Tibial nerve (tissue), 4 donors: Measurements from ENCODE around the gene MT1F. TPM values are rescaled to one million over a fixed set of nuclear protein-coding genes. Genes with fewer than 3 reads are reported as not detected.

Source experiments
- DNase-seq, 2 donors: peaks; one replicate each; pipeline ENCODE4 v3.0.0-alpha.2; 2019; ENCODE audit warnings: low spot score in 2 of 2
- H3K27ac ChIP-seq, 4 donors: fragments of 200-600 bp; sonication (generic) in 3 of 4; one replicate each; pipeline ENCODE4 v1.5.1; 2017 to 2019; ENCODE audit warnings: mild to moderate bottlenecking in 1 of 4
- H3K27me3 ChIP-seq, 2 donors: fragments of 200-600 bp; sonication (generic) in 1 of 2; one replicate each; pipeline versions ENCODE4 v1.5.1 to v1.6.0; 2017 to 2019
- H3K36me3 ChIP-seq, 3 donors: fragments of 200-600 bp; sonication (generic); one replicate each; pipeline ENCODE4 v1.5.1; 2018 to 2019
- H3K4me1 ChIP-seq, 4 donors: fragments of 200-600 bp; sonication (generic) in 3 of 4; one replicate each; pipeline ENCODE4 v1.5.1; 2017 to 2019
- H3K4me3 ChIP-seq, 4 donors: fragments of 200-600 bp; sonication (generic) in 3 of 4; one replicate each; pipeline ENCODE4 v1.5.1; 2017 to 2019; ENCODE audit warnings: mild to moderate bottlenecking in 1 of 4, moderate library complexity in 1 of 4
- H3K9me3 ChIP-seq, 4 donors: fragments of 200-600 bp; sonication (generic) in 3 of 4; one replicate each; pipeline ENCODE4 v1.5.1; 2017 to 2019
- EP300 ChIP-seq, 2 donors: sonication (generic); formaldehyde crosslinking; IDR thresholded peaks; one replicate each; pipeline ENCODE4 v1.6.1; 2017; ENCODE audit warnings: antibody characterized with exemption in 2 of 2, mild to moderate bottlenecking in 1 of 2
- POLR2A ChIP-seq, 2 donors: fragments of 450-650 bp; IDR thresholded peaks; one replicate each; pipeline ENCODE4 v1.6.1; 2017; ENCODE audit warnings: antibody characterized with exemption in 2 of 2, mild to moderate bottlenecking in 2 of 2, moderate library complexity in 2 of 2
- WGBS, 2 donors: methylation state at CpG; one replicate each; pipeline ENCODE4 v1.1.5; 2018; 5-methylcytosine and 5-hydroxymethylcytosine counted together
- total RNA-seq, 4 donors: library from RNA; depleted of rRNA; stranded (reverse); fragments of >200 nt; gene quantifications; one replicate each; pipeline ENCODE4 v1.1.0, GENCODE V29; 2016
- TF ChIP-seq, protein P1 (sequence below), 5 experiments: fragments of 200-600 bp in 3 of 5; fragments of 450-650 bp in 2 of 5; sonication (generic) in 3 of 5; IDR thresholded peaks; one replicate each; pipeline ENCODE4 v1.5.1; 2016 to 2019; ENCODE audit warnings: antibody characterized with exemption in 5 of 5, mild to moderate bottlenecking in 3 of 5, moderate library complexity in 2 of 5

MT1F gene
- total RNA-seq, 4 donors from 2014 or later: 3.0 to 34.3 (median 11.3) TPM

DNA sequence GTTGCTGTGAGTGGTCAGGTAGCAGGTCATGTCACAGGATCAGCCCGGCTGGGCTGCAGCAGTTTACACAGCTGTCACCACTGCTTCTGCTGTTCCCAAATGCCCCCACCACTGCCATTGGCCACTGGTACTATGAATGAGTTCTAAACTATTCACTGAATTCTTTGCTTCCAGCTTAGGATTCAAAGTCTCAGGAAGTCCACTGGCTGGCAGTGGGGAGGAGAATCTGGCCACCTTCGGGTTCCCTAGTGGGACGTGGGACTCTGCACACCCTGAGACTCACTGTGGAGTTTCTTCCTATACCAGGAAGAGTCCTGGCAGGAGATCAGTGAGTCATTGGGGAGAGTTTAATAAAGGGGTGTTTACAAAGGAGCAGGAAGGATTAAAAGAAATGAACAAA, 31.4 kb downstream of the MT1F start:
- Histone ChIP-seq H3K36me3 (peaks cover 0 to 16% (median 0%) of the 10 kb centered on the region in 3 donors), H3K4me1 (peaks cover 0 to 8% (median 0%) of the 10 kb centered on the region in 4 donors), H3K9me3 (peaks cover 0 to 7% (median 0%) of the 10 kb centered on the region in 4 donors), H3K4me3 (no peak overlapping the region), H3K27ac (no peak overlapping the region), H3K27me3 (no peaks in the 10 kb centered on the region)
- 60 to 69% methylated on average over 3 of the region's 3 CpGs for WGBS, 2 donors
- DNase-seq: no peak
- TF ChIP-seq POLR2A (IDR thresholded peaks at IDR 0.05) (no peak), EP300 (IDR thresholded peaks at IDR 0.05) (no peak)
- TF ChIP-seq, protein P1, sequence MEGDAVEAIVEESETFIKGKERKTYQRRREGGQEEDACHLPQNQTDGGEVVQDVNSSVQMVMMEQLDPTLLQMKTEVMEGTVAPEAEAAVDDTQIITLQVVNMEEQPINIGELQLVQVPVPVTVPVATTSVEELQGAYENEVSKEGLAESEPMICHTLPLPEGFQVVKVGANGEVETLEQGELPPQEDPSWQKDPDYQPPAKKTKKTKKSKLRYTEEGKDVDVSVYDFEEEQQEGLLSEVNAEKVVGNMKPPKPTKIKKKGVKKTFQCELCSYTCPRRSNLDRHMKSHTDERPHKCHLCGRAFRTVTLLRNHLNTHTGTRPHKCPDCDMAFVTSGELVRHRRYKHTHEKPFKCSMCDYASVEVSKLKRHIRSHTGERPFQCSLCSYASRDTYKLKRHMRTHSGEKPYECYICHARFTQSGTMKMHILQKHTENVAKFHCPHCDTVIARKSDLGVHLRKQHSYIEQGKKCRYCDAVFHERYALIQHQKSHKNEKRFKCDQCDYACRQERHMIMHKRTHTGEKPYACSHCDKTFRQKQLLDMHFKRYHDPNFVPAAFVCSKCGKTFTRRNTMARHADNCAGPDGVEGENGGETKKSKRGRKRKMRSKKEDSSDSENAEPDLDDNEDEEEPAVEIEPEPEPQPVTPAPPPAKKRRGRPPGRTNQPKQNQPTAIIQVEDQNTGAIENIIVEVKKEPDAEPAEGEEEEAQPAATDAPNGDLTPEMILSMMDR (IDR thresholded peaks at IDR 0.05): no peak

DNA sequence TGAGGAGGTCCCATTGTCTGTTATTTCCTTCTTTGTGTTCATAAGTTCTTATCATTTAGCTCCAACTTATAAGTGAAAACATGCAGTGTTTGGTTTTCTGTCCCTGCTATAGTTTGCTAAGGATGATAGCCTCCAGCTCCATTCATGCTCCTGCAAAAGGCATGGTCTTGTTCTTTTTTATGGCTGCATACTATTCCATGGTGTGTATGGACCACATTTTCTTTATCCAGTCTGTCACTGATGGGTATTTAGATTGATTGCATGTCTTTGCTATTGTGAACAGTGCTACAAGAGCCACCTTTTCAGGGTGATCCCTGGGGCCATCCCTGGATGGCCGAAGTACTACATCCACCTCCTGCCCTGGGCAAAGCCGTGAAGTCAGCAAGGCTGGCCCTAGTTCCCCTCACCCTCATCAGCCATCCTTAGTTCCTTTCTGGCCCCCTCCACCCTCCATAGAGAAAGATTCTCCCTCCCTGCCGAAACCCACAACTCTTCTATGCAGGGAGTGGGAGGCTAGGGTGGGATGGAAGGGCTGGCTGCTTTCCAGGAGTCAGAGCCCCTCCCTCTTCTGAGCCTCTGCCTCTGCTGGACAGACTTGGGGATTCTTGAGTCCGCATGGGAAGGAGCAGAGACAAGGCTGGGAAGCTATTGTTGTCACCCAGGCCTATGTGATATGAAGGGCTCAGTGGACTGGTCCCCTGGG, 32.8 kb downstream of the MT1F start:
- no peak for DNase-seq
- WGBS, 2 donors: 56 to 74% methylated on average over 4 of the region's 4 CpGs
- no peak for TF ChIP-seq EP300 (IDR thresholded peaks at IDR 0.05)
- TF ChIP-seq, protein P1 (IDR thresholded peaks at IDR 0.05): no peak
- TF ChIP-seq POLR2A (IDR thresholded peaks at IDR 0.05): no peak
- H3K27ac ChIP-seq: no peak overlapping the region
- peaks cover 0 to 7% (median 0%) of the 10 kb centered on the region in 4 donors for H3K9me3 ChIP-seq
- H3K4me1 ChIP-seq: no peaks in the 10 kb centered on the region
- H3K4me3 ChIP-seq: no peak overlapping the region
- no peaks in the 10 kb centered on the region for H3K27me3 ChIP-seq
- peaks cover 0 to 15% (median 0%) of the 10 kb centered on the region in 3 donors for H3K36me3 ChIP-seq

DNA sequence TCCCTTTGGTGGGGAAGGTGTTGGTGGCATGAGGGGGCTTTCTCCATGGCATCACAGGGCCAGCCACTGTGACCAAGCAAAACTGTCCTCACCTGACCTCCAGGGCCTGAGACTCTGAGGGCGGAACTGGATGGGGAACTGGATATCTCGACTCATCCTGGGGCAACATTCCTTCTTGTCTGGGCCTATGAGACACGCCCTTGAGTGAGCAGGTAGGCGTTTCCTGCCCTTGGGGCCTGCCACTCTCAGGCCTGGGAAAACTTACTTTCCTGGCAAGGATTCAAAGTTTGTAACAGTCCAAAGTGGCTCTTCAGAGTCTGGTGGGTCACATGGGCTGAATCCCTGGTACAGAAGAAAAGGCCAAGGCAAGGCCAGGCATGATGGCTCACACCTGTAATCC, 34.1 kb downstream of the MT1F start:
- TF ChIP-seq POLR2A (IDR thresholded peaks at IDR 0.05): no peak
- no peak for TF ChIP-seq EP300 (IDR thresholded peaks at IDR 0.05)
- TF ChIP-seq, protein P1 (IDR thresholded peaks at IDR 0.05): no peak
- H3K4me1 ChIP-seq: no peaks in the 10 kb centered on the region
- H3K36me3 ChIP-seq: peaks cover 0 to 2% (median 0%) of the 10 kb centered on the region in 3 donors
- H3K4me3 ChIP-seq: no peak overlapping the region
- WGBS, 2 donors: 65 to 66% methylated on average over 4 of the region's 4 CpGs
- H3K9me3 ChIP-seq: peaks cover 0 to 3% (median 0%) of the 10 kb centered on the region in 4 donors
- no peaks in the 10 kb centered on the region for H3K27me3 ChIP-seq
- no peak overlapping the region for H3K27ac ChIP-seq
- DNase-seq: no peak

DNA sequence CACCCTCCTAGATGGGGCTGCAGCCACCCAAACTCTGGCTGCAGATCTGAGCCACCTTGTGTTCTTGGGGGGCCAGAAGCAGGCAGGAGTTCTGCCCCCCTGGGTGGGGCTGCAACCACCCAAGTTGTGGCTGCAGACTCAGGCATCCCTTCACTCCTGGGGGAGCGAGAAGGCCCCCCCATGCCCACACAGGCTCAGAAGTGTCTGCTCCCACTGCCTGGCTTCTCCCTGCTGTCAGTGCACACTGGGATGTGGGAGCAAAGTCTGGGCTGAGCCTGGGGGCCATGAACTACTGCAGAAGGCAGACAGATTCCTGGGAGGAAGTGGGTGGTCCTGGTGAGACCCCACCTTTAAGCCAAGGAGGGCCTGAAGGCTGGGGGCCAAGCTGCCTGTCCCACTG, 37.5 kb downstream of the MT1F start:
- Histone ChIP-seq H3K27ac (no peak overlapping the region), H3K27me3 (no peaks in the 10 kb centered on the region), H3K9me3 (peaks cover 0 to 9% (median 0%) of the 10 kb centered on the region in 4 donors), H3K36me3 (no peaks in the 10 kb centered on the region), H3K4me1 (no peaks in the 10 kb centered on the region), H3K4me3 (no peak overlapping the region)
- TF ChIP-seq POLR2A (IDR thresholded peaks at IDR 0.05) (no peak), EP300 (IDR thresholded peaks at IDR 0.05) (no peak)
- TF ChIP-seq, protein P1 (IDR thresholded peaks at IDR 0.05): no peak
- 67% methylated on average over 1 of the region's 1 CpG; no CpG with 5 or more reads in 1 of the 2 donors for WGBS, 2 donors
- DNase-seq: no peak

DNA sequence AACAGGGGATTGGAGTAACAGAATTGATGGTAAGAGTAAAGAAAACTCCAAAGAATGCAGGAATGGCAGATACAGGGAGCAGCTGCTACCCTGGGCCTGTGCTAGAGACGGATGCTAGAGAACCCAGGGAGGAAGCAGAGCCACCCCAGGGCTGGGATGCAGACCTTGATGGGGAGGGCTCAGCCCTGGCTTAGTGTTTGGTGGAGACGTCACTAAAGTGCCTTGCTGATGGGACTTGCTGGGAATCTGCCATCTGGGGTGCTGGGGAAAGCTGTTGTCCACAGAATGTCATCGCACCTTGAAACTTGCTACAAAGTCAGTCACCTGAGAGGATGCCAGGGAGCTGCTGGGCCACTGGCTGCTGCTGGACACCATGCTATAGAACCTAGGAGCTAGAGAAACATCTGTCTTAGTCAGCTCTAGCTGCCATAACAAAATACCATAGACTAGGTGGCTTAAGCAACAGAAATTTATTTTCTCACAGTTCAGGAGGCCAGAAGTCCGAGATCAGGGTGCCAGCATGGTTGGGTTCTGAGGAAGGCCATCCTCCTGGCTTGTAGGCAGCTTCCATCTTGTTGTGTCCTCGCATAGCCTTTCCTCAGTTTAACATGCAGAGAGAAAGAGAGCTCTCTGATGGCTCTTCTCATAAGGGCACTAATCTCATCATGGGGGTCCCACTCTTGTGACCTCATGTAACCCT, 39.8 kb downstream of the MT1F start:
- no peak overlapping the region for H3K4me3 ChIP-seq
- no peak for DNase-seq
- H3K27ac ChIP-seq: no peak overlapping the region
- 88 to 94% methylated on average over 5 of the region's 5 CpGs for WGBS, 2 donors
- peaks cover 0 to 11% (median 0%) of the 10 kb centered on the region in 4 donors for H3K4me1 ChIP-seq
- TF ChIP-seq POLR2A (IDR thresholded peaks at IDR 0.05): no peak
- TF ChIP-seq, protein P1 (IDR thresholded peaks at IDR 0.05): no peak
- TF ChIP-seq EP300 (IDR thresholded peaks at IDR 0.05): no peak
- peaks cover 0 to 9% (median 0%) of the 10 kb centered on the region in 4 donors for H3K9me3 ChIP-seq
- no peaks in the 10 kb centered on the region for H3K36me3 ChIP-seq
- H3K27me3 ChIP-seq: no peaks in the 10 kb centered on the region
